HEK293 (cell line): ENCODE data around the gene CADM1.
A peak's percentile ranks its signal among the peaks of the same experiment; 100 is the strongest.

ENCODE experiments used
- CTCF ChIA-PET: fragments of 350-600 bp; formaldehyde crosslinking; extraction: SDS; loops from one replicate; lab custom pipeline; 2021; ENCODE audit warnings: antibody characterized with exemption; lab: Yijun Ruan, JAX
- POLR2A ChIA-PET: fragments of 300-600 bp; formaldehyde crosslinking; extraction: SDS; loops from one replicate; lab custom pipeline; 2020; ENCODE audit warnings: antibody characterized with exemption, inconsistent platforms; lab: Yijun Ruan, JAX
- H3K27ac ChIP-seq: fragments of 200-500 bp; sonication (Bioruptor generic); 2 replicates; pipeline ENCODE4 v1.5.1; 2014; ENCODE audit warnings: low read depth, low read length, control low read depth, inconsistent platforms; ENCODE audit errors: extremely low read depth
- H3K36me3 ChIP-seq, 2 experiments: fragments of 200-500 bp in 1 of 2; sonication (Bioruptor generic) in 1 of 2; 1 replicate in 1 of 2; 2 replicates in 1 of 2; pipeline ENCODE4 v1.5.1; 2014 to 2017; ENCODE audit warnings: inconsistent platforms in 2 of 2, low read length in 2 of 2; ENCODE audit not compliant: control insufficient read depth in 2 of 2, insufficient read depth in 1 of 2
- H3K4me1 ChIP-seq: fragments of 200-500 bp; sonication (Bioruptor generic); 2 replicates; pipeline ENCODE4 v1.5.1; 2014; ENCODE audit warnings: mild to moderate bottlenecking, low read length, inconsistent platforms; ENCODE audit not compliant: control insufficient read depth, insufficient read depth
- H3K4me3 ChIP-seq: 2 replicates; pipeline ENCODE4 v1.5.1; 2011; ENCODE audit warnings: low read depth, mild to moderate bottlenecking, control low read depth, low read length, moderate library complexity
- H3K9me3 ChIP-seq: fragments of 200-500 bp; sonication (Bioruptor generic); 2 replicates; pipeline ENCODE4 v1.5.1; 2014; ENCODE audit warnings: low read depth, low read length, inconsistent platforms; ENCODE audit not compliant: control insufficient read depth, insufficient read depth
- ATF2 ChIP-seq: fragments of 450-650 bp; formaldehyde crosslinking; IDR thresholded peaks from 2 replicates; pipeline ENCODE4 v1.5.1; 2016; ENCODE audit warnings: missing biosample characterization, missing genetic modification characterization, low read depth
- EGR2 ChIP-seq: fragments of 450-650 bp; formaldehyde crosslinking; IDR thresholded peaks from 2 replicates; pipeline ENCODE4 v1.5.1; 2016; ENCODE audit warnings: low read depth, missing biosample characterization, missing genetic modification characterization
- KLF8 ChIP-seq: fragments of 450-650 bp; formaldehyde crosslinking; IDR thresholded peaks from 2 replicates; pipeline ENCODE4 v1.5.1; 2016; ENCODE audit warnings: missing biosample characterization, missing genetic modification characterization
- PATZ1 ChIP-seq: fragments of 450-650 bp; formaldehyde crosslinking; IDR thresholded peaks from 2 replicates; pipeline ENCODE4 v1.5.1; 2016; ENCODE audit warnings: missing biosample characterization, missing genetic modification characterization
- ZBTB1 ChIP-seq: fragments of 450-650 bp; formaldehyde crosslinking; IDR thresholded peaks from 2 replicates; pipeline ENCODE4 v1.5.1; 2016; ENCODE audit warnings: missing biosample characterization, missing genetic modification characterization
- ZFHX2 ChIP-seq: fragments of 450-650 bp; formaldehyde crosslinking; conservative IDR thresholded peaks from 2 replicates; pipeline ENCODE4 v1.5.1; 2016; ENCODE audit warnings: missing biosample characterization, missing genetic modification characterization
- ZNF10 ChIP-seq: fragments of 450-650 bp; formaldehyde crosslinking; IDR thresholded peaks from 2 replicates; pipeline ENCODE4 v1.5.1; 2017; ENCODE audit warnings: missing biosample characterization, missing genetic modification characterization
- ZNF16 ChIP-seq: fragments of 450-650 bp; formaldehyde crosslinking; IDR thresholded peaks from 2 replicates; pipeline ENCODE4 v1.5.1; 2016; ENCODE audit warnings: low read depth, missing biosample characterization, missing genetic modification characterization
- ZNF19 ChIP-seq: fragments of 450-650 bp; formaldehyde crosslinking; IDR thresholded peaks from 2 replicates; pipeline ENCODE4; 2016; ENCODE audit warnings: missing biosample characterization, missing genetic modification characterization, low read depth
- ZNF324 ChIP-seq: fragments of 450-650 bp; formaldehyde crosslinking; IDR thresholded peaks from 2 replicates; pipeline ENCODE4 v1.5.1; 2016; ENCODE audit warnings: missing biosample characterization, missing genetic modification characterization
- ZNF404 ChIP-seq: fragments of 450-650 bp; formaldehyde crosslinking; IDR thresholded peaks from 2 replicates; pipeline ENCODE4 v1.5.1; 2017; ENCODE audit warnings: missing biosample characterization, missing genetic modification characterization
- ZNF473 ChIP-seq: fragments of 450-650 bp; formaldehyde crosslinking; IDR thresholded peaks from 2 replicates; pipeline ENCODE4 v1.5.1; 2017; ENCODE audit warnings: missing biosample characterization, missing genetic modification characterization
- ZNF544 ChIP-seq: fragments of 450-650 bp; formaldehyde crosslinking; IDR thresholded peaks from 2 replicates; pipeline ENCODE4 v1.5.0; 2017; ENCODE audit warnings: missing biosample characterization, missing genetic modification characterization
- ZNF561 ChIP-seq: fragments of 450-650 bp; IDR thresholded peaks from 2 replicates; pipeline ENCODE4 v1.5.1; 2018; ENCODE audit warnings: missing biosample characterization, missing genetic modification characterization, borderline replicate concordance
- ZSCAN18 ChIP-seq: fragments of 450-650 bp; formaldehyde crosslinking; IDR thresholded peaks from 2 replicates; pipeline ENCODE4 v1.5.1; 2016; ENCODE audit warnings: missing biosample characterization, missing genetic modification characterization
- TF ChIP-seq, protein P1 (sequence below): fragments of 450-650 bp; formaldehyde crosslinking; IDR thresholded peaks from 2 replicates; pipeline ENCODE4 v1.5.1; 2016; ENCODE audit warnings: missing biosample characterization, missing genetic modification characterization
- TF ChIP-seq, protein P2 (sequence below): fragments of 450-650 bp; formaldehyde crosslinking; IDR thresholded peaks from 2 replicates; pipeline ENCODE4 v1.5.0; 2017; ENCODE audit warnings: missing biosample characterization, missing genetic modification characterization, borderline replicate concordance
- TF ChIP-seq, protein P3 (sequence below): fragments of 450-650 bp; formaldehyde crosslinking; IDR thresholded peaks from 2 replicates; pipeline ENCODE4 v1.5.1; 2017; ENCODE audit warnings: missing biosample characterization, missing genetic modification characterization

Gene CADM1

DNA sequence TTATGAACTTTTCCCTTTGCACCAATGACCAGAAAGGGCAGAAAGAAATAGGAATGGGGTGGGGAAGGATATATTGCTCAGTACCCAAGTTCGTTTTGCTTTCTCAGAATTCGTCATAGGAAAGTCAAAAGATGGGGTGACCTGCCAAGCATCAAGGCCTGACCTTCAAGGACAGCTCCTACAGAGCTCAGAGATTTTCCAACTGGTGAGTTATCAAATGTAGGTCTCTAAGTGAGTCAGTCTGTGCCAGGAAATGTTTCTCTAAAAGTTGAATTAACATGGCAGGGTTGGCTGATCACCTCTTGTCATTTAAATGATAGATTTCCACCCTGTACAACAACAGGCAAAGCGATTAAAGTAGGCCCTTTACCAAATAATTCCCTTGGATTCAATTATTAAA lies 307.2 kb downstream of the CADM1 start:
- H3K4me3 ChIP-seq = no peak overlapping the region
- ChIA-PET CTCF (interaction anchor here (0.6 to 2.0 kb wide), 3 partner anchors 14 to 110 kb away, joined by 3 to 8 read pairs (median 3); no protein-coding TSS in a partner anchor), POLR2A (no interaction called here)
- H3K27ac ChIP-seq = no peak overlapping the region
- no peaks in the 10 kb centered on the region for H3K36me3 ChIP-seq
- TF ChIP-seq ZNF324 (no peak), ZNF10 (tag by site-specific recombination) (no peak), ZNF404 (no peak), ZNF544 (tag by site-specific recombination) (no peak), ZSCAN18 (no peak), ZNF19 (tag by site-specific recombination) (no peak), ATF2 (no peak), ZNF561 (tag by site-specific recombination) (no peak), ZNF16 (tag by site-specific recombination) (no peak), KLF8 (tag by site-specific recombination) (no peak), ZBTB1 (no peak), EGR2 (tag by site-specific recombination) (no peak), ZNF473 (no peak)
- TF ChIP-seq, protein P1, sequence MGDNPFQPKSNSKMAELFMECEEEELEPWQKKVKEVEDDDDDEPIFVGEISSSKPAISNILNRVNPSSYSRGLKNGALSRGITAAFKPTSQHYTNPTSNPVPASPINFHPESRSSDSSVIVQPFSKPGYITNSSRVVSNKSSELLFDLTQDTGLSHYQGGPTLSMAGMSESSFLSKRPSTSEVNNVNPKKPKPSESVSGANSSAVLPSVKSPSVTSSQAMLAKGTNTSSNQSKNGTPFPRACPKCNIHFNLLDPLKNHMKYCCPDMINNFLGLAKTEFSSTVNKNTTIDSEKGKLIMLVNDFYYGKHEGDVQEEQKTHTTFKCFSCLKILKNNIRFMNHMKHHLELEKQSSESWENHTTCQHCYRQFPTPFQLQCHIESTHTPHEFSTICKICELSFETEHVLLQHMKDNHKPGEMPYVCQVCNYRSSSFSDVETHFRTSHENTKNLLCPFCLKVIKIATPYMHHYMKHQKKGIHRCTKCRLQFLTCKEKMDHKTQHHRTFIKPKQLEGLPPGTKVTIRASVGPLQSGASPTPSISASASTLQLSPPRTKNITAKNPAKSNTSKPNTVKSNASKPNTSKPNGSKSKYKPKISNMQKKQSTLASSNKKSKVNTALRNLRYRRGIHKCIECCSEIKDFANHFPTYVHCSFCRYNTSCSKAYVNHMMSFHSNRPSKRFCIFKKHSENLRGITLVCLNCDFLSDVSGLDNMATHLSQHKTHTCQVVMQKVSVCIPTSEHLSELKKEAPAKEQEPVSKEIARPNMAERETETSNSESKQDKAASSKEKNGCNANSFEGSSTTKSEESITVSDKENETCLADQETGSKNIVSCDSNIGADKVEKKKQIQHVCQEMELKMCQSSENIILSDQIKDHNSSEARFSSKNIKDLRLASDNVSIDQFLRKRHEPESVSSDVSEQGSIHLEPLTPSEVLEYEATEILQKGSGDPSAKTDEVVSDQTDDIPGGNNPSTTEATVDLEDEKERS (tag by site-specific recombination) = no peak
- TF ChIP-seq, protein P2, sequence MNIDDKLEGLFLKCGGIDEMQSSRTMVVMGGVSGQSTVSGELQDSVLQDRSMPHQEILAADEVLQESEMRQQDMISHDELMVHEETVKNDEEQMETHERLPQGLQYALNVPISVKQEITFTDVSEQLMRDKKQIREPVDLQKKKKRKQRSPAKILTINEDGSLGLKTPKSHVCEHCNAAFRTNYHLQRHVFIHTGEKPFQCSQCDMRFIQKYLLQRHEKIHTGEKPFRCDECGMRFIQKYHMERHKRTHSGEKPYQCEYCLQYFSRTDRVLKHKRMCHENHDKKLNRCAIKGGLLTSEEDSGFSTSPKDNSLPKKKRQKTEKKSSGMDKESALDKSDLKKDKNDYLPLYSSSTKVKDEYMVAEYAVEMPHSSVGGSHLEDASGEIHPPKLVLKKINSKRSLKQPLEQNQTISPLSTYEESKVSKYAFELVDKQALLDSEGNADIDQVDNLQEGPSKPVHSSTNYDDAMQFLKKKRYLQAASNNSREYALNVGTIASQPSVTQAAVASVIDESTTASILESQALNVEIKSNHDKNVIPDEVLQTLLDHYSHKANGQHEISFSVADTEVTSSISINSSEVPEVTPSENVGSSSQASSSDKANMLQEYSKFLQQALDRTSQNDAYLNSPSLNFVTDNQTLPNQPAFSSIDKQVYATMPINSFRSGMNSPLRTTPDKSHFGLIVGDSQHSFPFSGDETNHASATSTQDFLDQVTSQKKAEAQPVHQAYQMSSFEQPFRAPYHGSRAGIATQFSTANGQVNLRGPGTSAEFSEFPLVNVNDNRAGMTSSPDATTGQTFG (tag by site-specific recombination) = no peak
- TF ChIP-seq, protein P3, sequence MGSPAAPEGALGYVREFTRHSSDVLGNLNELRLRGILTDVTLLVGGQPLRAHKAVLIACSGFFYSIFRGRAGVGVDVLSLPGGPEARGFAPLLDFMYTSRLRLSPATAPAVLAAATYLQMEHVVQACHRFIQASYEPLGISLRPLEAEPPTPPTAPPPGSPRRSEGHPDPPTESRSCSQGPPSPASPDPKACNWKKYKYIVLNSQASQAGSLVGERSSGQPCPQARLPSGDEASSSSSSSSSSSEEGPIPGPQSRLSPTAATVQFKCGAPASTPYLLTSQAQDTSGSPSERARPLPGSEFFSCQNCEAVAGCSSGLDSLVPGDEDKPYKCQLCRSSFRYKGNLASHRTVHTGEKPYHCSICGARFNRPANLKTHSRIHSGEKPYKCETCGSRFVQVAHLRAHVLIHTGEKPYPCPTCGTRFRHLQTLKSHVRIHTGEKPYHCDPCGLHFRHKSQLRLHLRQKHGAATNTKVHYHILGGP (tag by site-specific recombination) = no peak
- peaks cover 7% of the 10 kb centered on the region for H3K4me1 ChIP-seq
- H3K9me3 ChIP-seq = no peaks in the 10 kb centered on the region

DNA sequence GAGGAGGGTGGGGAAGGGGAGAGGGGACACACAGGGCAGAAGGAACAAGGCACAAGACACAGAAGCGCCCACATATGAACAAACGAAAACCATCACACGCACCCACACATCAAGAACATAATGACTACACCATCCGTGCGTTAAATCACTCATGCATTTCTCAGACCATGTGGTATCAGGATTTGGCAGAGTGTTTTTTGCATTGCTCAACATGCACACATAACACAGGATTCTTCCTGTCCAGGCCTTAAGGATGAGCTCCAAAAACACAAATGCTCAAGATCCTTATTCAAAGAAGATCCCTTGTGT lies 309.5 kb downstream of the CADM1 start:
- TF ChIP-seq PATZ1 (tag by site-specific recombination) = no peak
- peak; percentile 62; the same call in 1 of the 2 replicates for TF ChIP-seq EGR2 (tag by site-specific recombination)
- peak; percentile 68 for TF ChIP-seq ZFHX2 (tag by site-specific recombination)
- TF ChIP-seq, all 188 proteins: peak for 2
- ChIA-PET POLR2A (no interaction called here), CTCF (interaction anchor here (0.7 to 1.8 kb wide), 2 partner anchors 25 to 112 kb away, joined by 3 to 6 read pairs; no protein-coding TSS in a partner anchor)
- Histone ChIP-seq H3K27ac (no peak overlapping the region), H3K36me3 (no peaks in the 10 kb centered on the region), H3K4me1 (peaks cover 5% of the 10 kb centered on the region), H3K9me3 (no peaks in the 10 kb centered on the region), H3K4me3 (no peak overlapping the region)
